HEK293 (cell line): ENCODE data around the gene CAPN12.

Source experiments
- CTCF ChIA-PET: fragments of 350-600 bp; formaldehyde crosslinking; extraction: SDS; loops from one replicate; lab custom pipeline; 2021; ENCODE audit warnings: antibody characterized with exemption; lab: Yijun Ruan, JAX
- POLR2A ChIA-PET: fragments of 300-600 bp; formaldehyde crosslinking; extraction: SDS; loops from one replicate; lab custom pipeline; 2020; ENCODE audit warnings: antibody characterized with exemption, inconsistent platforms; lab: Yijun Ruan, JAX
- H3K27ac ChIP-seq: fragments of 200-500 bp; sonication (Bioruptor generic); 2 replicates; pipeline ENCODE4 v1.5.1; 2014; ENCODE audit warnings: low read depth, low read length, control low read depth, inconsistent platforms; ENCODE audit errors: extremely low read depth
- H3K36me3 ChIP-seq, 2 experiments: fragments of 200-500 bp in 1 of 2; sonication (Bioruptor generic) in 1 of 2; 1 replicate in 1 of 2; 2 replicates in 1 of 2; pipeline ENCODE4 v1.5.1; 2014 to 2017; ENCODE audit warnings: inconsistent platforms in 2 of 2, low read length in 2 of 2; ENCODE audit not compliant: control insufficient read depth in 2 of 2, insufficient read depth in 1 of 2
- H3K4me1 ChIP-seq: fragments of 200-500 bp; sonication (Bioruptor generic); 2 replicates; pipeline ENCODE4 v1.5.1; 2014; ENCODE audit warnings: mild to moderate bottlenecking, low read length, inconsistent platforms; ENCODE audit not compliant: control insufficient read depth, insufficient read depth
- H3K4me3 ChIP-seq: 2 replicates; pipeline ENCODE4 v1.5.1; 2011; ENCODE audit warnings: low read depth, mild to moderate bottlenecking, control low read depth, low read length, moderate library complexity
- H3K9me3 ChIP-seq: fragments of 200-500 bp; sonication (Bioruptor generic); 2 replicates; pipeline ENCODE4 v1.5.1; 2014; ENCODE audit warnings: low read depth, low read length, inconsistent platforms; ENCODE audit not compliant: control insufficient read depth, insufficient read depth
- EGR2 ChIP-seq: fragments of 450-650 bp; formaldehyde crosslinking; IDR thresholded peaks from 2 replicates; pipeline ENCODE4 v1.5.1; 2016; ENCODE audit warnings: low read depth, missing biosample characterization, missing genetic modification characterization
- KLF16 ChIP-seq: fragments of 450-650 bp; formaldehyde crosslinking; IDR thresholded peaks from 2 replicates; pipeline ENCODE4 v1.5.1; 2017; ENCODE audit warnings: missing biosample characterization, missing genetic modification characterization
- KLF9 ChIP-seq: fragments of 450-650 bp; formaldehyde crosslinking; IDR thresholded peaks from 2 replicates; pipeline ENCODE4 v1.5.1; 2016; ENCODE audit warnings: missing biosample characterization, missing genetic modification characterization, low read depth
- OSR2 ChIP-seq: fragments of 450-650 bp; formaldehyde crosslinking; IDR thresholded peaks from 2 replicates; pipeline ENCODE4 v1.5.1; 2016; ENCODE audit warnings: missing biosample characterization, missing genetic modification characterization
- SALL2 ChIP-seq: fragments of 450-650 bp; formaldehyde crosslinking; IDR thresholded peaks from 2 replicates; pipeline ENCODE4 v1.5.0; 2017; ENCODE audit warnings: missing biosample characterization, mild to moderate bottlenecking, missing genetic modification characterization, borderline replicate concordance
- SETDB1 ChIP-seq: IDR thresholded peaks from one replicate; pipeline ENCODE4 v1.6.1; 2017; ENCODE audit warnings: mild to moderate bottlenecking, low read length, moderate library complexity, mixed read lengths; ENCODE audit not compliant: insufficient read length
- SP7 ChIP-seq: fragments of 450-650 bp; formaldehyde crosslinking; IDR thresholded peaks from 2 replicates; pipeline ENCODE4 v1.5.1; 2016; ENCODE audit warnings: missing biosample characterization, missing genetic modification characterization
- ZBTB1 ChIP-seq: fragments of 450-650 bp; formaldehyde crosslinking; IDR thresholded peaks from 2 replicates; pipeline ENCODE4 v1.5.1; 2016; ENCODE audit warnings: missing biosample characterization, missing genetic modification characterization
- ZBTB6 ChIP-seq: fragments of 450-650 bp; formaldehyde crosslinking; IDR thresholded peaks from 2 replicates; pipeline ENCODE4 v1.5.1; 2017; ENCODE audit warnings: missing biosample characterization, missing genetic modification characterization
- ZBTB8A ChIP-seq: fragments of 450-650 bp; formaldehyde crosslinking; IDR thresholded peaks from 2 replicates; pipeline ENCODE4 v1.5.1; 2016; ENCODE audit warnings: missing biosample characterization, missing genetic modification characterization
- ZNF133 ChIP-seq: fragments of 450-650 bp; formaldehyde crosslinking; IDR thresholded peaks from 2 replicates; pipeline ENCODE4 v1.5.1; 2016; ENCODE audit warnings: missing biosample characterization, missing genetic modification characterization
- ZNF155 ChIP-seq: fragments of 450-650 bp; formaldehyde crosslinking; IDR thresholded peaks from 2 replicates; pipeline ENCODE4 v1.5.1; 2016; ENCODE audit warnings: missing biosample characterization, missing genetic modification characterization
- ZNF211 ChIP-seq: fragments of 450-650 bp; formaldehyde crosslinking; IDR thresholded peaks from 2 replicates; pipeline ENCODE4 v1.5.1; 2016; ENCODE audit warnings: low read depth, missing biosample characterization, missing genetic modification characterization
- ZNF214 ChIP-seq: fragments of 450-650 bp; formaldehyde crosslinking; IDR thresholded peaks from 2 replicates; pipeline ENCODE4 v1.5.1; 2017; ENCODE audit warnings: missing biosample characterization, mild to moderate bottlenecking, missing genetic modification characterization, borderline replicate concordance
- ZNF37A ChIP-seq: fragments of 450-650 bp; IDR thresholded peaks from 2 replicates; pipeline ENCODE4 v1.5.1; 2018; ENCODE audit warnings: missing biosample characterization, missing genetic modification characterization
- ZNF433 ChIP-seq: fragments of 450-650 bp; formaldehyde crosslinking; IDR thresholded peaks from 2 replicates; pipeline ENCODE4 v1.5.1; 2016; ENCODE audit warnings: missing biosample characterization, missing genetic modification characterization, low read depth
- ZNF501 ChIP-seq: fragments of 450-650 bp; formaldehyde crosslinking; IDR thresholded peaks from 2 replicates; pipeline ENCODE4 v1.5.1; 2016; ENCODE audit warnings: missing biosample characterization, missing genetic modification characterization
- ZNF521 ChIP-seq: fragments of 450-650 bp; formaldehyde crosslinking; IDR thresholded peaks from 2 replicates; pipeline ENCODE4 v1.5.1; 2017; ENCODE audit warnings: missing biosample characterization, mild to moderate bottlenecking, missing genetic modification characterization
- ZNF544 ChIP-seq: fragments of 450-650 bp; formaldehyde crosslinking; IDR thresholded peaks from 2 replicates; pipeline ENCODE4 v1.5.0; 2017; ENCODE audit warnings: missing biosample characterization, missing genetic modification characterization
- ZNF555 ChIP-seq: fragments of 450-650 bp; formaldehyde crosslinking; conservative IDR thresholded peaks from 2 replicates; pipeline ENCODE4 v1.5.1; 2017; ENCODE audit warnings: missing biosample characterization, mild to moderate bottlenecking, missing genetic modification characterization, inconsistent platforms
- ZNF624 ChIP-seq: fragments of 450-650 bp; formaldehyde crosslinking; IDR thresholded peaks from 2 replicates; pipeline ENCODE4 v1.5.1; 2017; ENCODE audit warnings: missing biosample characterization, missing genetic modification characterization
- ZNF677 ChIP-seq: fragments of 450-650 bp; IDR thresholded peaks from 2 replicates; pipeline ENCODE4 v1.5.0; 2018; ENCODE audit warnings: missing biosample characterization, mild to moderate bottlenecking, missing genetic modification characterization, moderate library complexity
- ZNF768 ChIP-seq: fragments of 450-650 bp; formaldehyde crosslinking; IDR thresholded peaks from 2 replicates; pipeline ENCODE4 v1.5.1; 2018; ENCODE audit warnings: missing biosample characterization, mild to moderate bottlenecking, missing genetic modification characterization
- ZNF777 ChIP-seq: fragments of 450-650 bp; formaldehyde crosslinking; IDR thresholded peaks from 2 replicates; pipeline ENCODE4 v1.5.1; 2017; ENCODE audit warnings: missing biosample characterization, missing genetic modification characterization, borderline replicate concordance
- ZNF791 ChIP-seq: fragments of 450-650 bp; formaldehyde crosslinking; IDR thresholded peaks from 2 replicates; pipeline ENCODE4 v1.5.1; 2016; ENCODE audit warnings: missing biosample characterization, missing genetic modification characterization
- ZNF792 ChIP-seq: fragments of 450-650 bp; formaldehyde crosslinking; IDR thresholded peaks from 2 replicates; pipeline ENCODE4 v1.5.1; 2016; ENCODE audit warnings: missing biosample characterization, missing genetic modification characterization
- ZNF843 ChIP-seq: fragments of 450-650 bp; formaldehyde crosslinking; IDR thresholded peaks from 2 replicates; pipeline ENCODE4 v1.5.1; 2016; ENCODE audit warnings: missing biosample characterization, missing genetic modification characterization
- TF ChIP-seq, protein P1 (sequence below): fragments of 450-650 bp; formaldehyde crosslinking; IDR thresholded peaks from 2 replicates; pipeline ENCODE4 v1.5.1; 2016; ENCODE audit warnings: missing biosample characterization, missing genetic modification characterization
- TF ChIP-seq, protein P2 (sequence below): fragments of 450-650 bp; formaldehyde crosslinking; IDR thresholded peaks from 2 replicates; pipeline ENCODE4 v1.5.1; 2016; ENCODE audit warnings: missing biosample characterization, missing genetic modification characterization

The CAPN12 gene

DNA sequence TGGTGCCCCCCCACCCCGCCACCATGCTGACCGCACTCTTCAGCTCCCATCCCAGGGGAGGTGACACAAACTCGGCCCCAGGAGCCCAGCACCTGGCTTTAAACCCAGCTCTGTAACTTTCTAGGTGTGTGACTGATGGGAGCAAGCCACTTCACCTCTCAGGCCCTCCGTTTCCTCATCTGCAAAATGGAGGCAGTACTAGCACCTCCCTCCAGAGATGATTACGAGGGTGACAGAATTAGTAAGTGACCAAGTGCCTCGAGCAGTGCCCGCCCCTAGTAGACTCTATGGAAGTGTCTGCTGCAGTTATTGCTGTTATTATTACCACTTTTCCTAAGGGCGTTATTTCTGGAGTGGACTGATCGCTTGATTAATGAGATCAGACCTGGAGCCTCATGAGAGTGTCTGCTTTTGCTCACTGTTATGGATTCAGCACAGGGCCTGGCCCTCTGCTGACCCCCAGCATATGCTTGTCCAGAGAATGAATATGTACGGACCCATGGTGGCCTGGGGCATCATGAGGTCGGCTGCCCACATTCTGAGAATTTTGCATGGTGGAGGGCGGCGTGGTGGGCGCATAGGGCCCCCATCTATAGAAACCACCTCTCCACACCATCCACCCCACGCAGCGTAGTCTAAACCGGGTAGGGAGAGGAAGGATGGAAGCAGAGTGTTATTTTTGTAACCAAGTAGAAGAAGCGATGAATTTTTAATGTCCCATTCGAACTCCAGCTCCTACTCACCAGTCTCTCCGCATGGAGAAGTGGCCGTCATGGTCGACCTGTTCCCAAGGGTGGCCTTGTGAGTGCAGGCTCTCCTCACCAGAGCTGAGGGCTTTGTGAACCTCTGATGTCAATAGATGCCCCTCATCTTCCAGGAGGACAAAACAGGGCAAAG lies 48.2 kb downstream of the CAPN12 start (continued):
- TF ChIP-seq ZNF677 (tag by site-specific recombination) (no peak), KLF16 (tag by site-specific recombination) (no peak), ZNF768 (tag by site-specific recombination) (no peak), ZBTB8A (tag by site-specific recombination) (no peak), ZNF555 (tag by site-specific recombination) (no peak)

GRCh38 chr19:38695317-38695683 lies 49.0 kb downstream of the CAPN12 start:
- H3K27ac ChIP-seq = peak overlapping the region; percentile 34; the same call in 1 of the 2 replicates
- no peaks in the 10 kb centered on the region for H3K9me3 ChIP-seq
- no peak for TF ChIP-seq ZNF521 (tag by site-specific recombination)
- no peak for TF ChIP-seq ZNF501
- no peak for TF ChIP-seq ZNF133 (tag by site-specific recombination)
- no peak for TF ChIP-seq ZNF155 (tag by site-specific recombination)
- no peak for TF ChIP-seq ZNF791 (tag by site-specific recombination)
- no peak for TF ChIP-seq ZNF624 (tag by site-specific recombination)
- TF ChIP-seq SETDB1 = no peak
- no peak for TF ChIP-seq OSR2 (tag by site-specific recombination)
- no peak for TF ChIP-seq ZNF792 (tag by site-specific recombination)
- H3K4me1 ChIP-seq = peaks cover 6% of the 10 kb centered on the region; the same call in 1 of the 2 replicates
- ChIA-PET POLR2A (interaction anchor here (1.4 kb wide), 1 partner anchor 43 kb away, joined by 5 read pairs; no protein-coding TSS in a partner anchor), CTCF (interaction anchor here (0.7 to 1.3 kb wide), 3 partner anchors 9 to 294 kb away, joined by 3 to 4 read pairs (median 4); no protein-coding TSS in a partner anchor)
- peaks cover 28 to 38% of the 10 kb centered on the region in 2 experiments for H3K36me3 ChIP-seq
- no peak overlapping the region for H3K4me3 ChIP-seq

GRCh38 chr19:38693380-38694223 lies 50.7 kb downstream of the CAPN12 start:
- ChIA-PET POLR2A (interaction anchor here (0.6 to 1.9 kb wide), 6 partner anchors 10 to 74 kb away, joined by 3 to 11 read pairs (median 5); partner anchors contain the start of genes ACTN4 and EIF3K), CTCF (interaction anchor here (0.6 to 1.5 kb wide), 4 partner anchors 11 to 69 kb away, joined by 3 to 6 read pairs (median 4); no protein-coding TSS in a partner anchor)
- no peak overlapping the region for H3K27ac ChIP-seq
- TF ChIP-seq ZBTB6 (tag by site-specific recombination) (no peak), ZNF37A (tag by site-specific recombination) (no peak), EGR2 (tag by site-specific recombination) (0 out of 2 replicates have a peak, but pooled peaks have one; percentile 47), ZBTB1 (tag by site-specific recombination) (no peak), ZNF211 (tag by site-specific recombination) (no peak), ZNF544 (tag by site-specific recombination) (no peak), ZNF777 (no peak), SALL2 (tag by site-specific recombination) (no peak), ZNF214 (tag by site-specific recombination) (no peak), ZNF433 (no peak), KLF9 (tag by site-specific recombination) (no peak), SP7 (peak; percentile 85), ZNF843 (no peak)
- TF ChIP-seq, protein P1, sequence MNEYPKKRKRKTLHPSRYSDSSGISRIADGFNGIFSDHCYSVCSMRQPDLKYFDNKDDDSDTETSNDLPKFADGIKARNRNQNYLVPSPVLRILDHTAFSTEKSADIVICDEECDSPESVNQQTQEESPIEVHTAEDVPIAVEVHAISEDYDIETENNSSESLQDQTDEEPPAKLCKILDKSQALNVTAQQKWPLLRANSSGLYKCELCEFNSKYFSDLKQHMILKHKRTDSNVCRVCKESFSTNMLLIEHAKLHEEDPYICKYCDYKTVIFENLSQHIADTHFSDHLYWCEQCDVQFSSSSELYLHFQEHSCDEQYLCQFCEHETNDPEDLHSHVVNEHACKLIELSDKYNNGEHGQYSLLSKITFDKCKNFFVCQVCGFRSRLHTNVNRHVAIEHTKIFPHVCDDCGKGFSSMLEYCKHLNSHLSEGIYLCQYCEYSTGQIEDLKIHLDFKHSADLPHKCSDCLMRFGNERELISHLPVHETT (tag by site-specific recombination) = no peak
- TF ChIP-seq, protein P2, sequence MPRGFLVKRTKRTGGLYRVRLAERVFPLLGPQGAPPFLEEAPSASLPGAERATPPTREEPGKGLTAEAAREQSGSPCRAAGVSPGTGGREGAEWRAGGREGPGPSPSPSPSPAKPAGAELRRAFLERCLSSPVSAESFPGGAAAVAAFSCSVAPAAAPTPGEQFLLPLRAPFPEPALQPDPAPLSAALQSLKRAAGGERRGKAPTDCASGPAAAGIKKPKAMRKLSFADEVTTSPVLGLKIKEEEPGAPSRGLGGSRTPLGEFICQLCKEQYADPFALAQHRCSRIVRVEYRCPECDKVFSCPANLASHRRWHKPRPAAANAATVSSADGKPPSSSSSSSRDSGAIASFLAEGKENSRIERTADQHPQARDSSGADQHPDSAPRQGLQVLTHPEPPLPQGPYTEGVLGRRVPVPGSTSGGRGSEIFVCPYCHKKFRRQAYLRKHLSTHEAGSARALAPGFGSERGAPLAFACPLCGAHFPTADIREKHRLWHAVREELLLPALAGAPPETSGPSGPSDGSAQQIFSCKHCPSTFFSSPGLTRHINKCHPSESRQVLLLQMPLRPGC (tag by site-specific recombination) = 0 out of 2 replicates have a peak, but pooled peaks have one; percentile 17

More at GRCh38 chr19:38693380-38694223, 50.7 kb downstream of the CAPN12 start:
- no peak overlapping the region for H3K4me3 ChIP-seq
- H3K9me3 ChIP-seq = no peaks in the 10 kb centered on the region
- H3K36me3 ChIP-seq = peaks cover 34 to 36% of the 10 kb centered on the region in 2 experiments
- peaks cover 6% of the 10 kb centered on the region; the same call in 1 of the 2 replicates for H3K4me1 ChIP-seq
